Astrocyte of the hippocampus (primary cell): Measurements from ENCODE around the gene PANK4.
A peak's percentile ranks its signal among the peaks of the same experiment; 100 is the strongest.

Experiments
- DNase-seq: peaks from one replicate; pipeline ENCODE4 v3.0.0; 2011; ENCODE audit warnings: low read depth, low spot score

The PANK4 gene

DNA sequence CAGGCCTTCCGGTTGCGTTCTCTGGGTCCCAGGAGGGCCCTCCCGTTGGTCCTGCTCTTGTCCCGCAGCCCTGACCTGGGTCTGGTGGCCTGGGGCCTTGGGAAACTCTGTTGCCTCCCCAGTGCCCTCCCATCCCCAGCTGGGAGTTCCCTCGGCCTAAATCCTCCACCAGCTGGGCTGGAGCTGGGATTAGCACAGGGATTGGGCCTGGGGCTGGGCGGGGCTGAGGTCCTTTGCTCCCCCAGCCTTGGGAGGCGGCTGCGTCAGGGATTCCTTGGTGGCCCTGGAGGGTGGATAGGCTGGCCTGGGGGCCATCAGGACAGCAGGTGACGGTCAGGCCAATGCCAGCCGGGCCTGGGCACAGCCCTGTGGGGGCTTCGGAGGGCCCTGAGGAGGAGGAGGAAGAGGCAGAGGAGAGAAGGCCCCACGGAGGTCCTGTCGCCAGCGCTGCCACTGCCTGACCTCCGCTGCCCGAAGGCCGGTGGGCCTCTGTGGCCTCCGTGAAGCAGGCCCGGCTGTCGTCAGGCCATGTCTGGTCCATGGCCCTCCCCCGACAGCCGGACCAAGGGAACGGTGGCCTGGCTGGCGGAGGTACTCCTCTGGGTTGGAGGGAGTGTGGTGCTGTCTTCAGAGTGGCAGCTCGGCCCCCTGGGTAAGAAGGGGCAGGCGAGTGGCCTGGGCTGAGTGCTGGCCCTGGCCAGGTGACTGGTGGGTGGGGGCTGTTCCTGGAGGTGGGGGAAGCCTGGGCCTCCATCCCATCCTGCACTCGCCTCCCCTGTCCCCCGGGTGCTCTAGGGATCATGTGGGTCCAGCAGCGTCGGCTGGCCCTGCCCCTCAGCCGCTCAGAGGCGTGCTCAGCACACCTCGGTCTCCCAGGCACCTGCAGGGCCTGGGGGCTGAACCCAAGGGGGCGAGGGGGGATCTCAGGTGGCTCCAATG, 50.1 kb downstream of the PANK4 start, which contains the start of gene PLCH2:
Gene PLCH2, plus strand, starts transcription at position 229 of the 939 bp plus-strand sequence. Its CDS starts 300 bp downstream, at position 529.
- no peak for DNase-seq

DNA sequence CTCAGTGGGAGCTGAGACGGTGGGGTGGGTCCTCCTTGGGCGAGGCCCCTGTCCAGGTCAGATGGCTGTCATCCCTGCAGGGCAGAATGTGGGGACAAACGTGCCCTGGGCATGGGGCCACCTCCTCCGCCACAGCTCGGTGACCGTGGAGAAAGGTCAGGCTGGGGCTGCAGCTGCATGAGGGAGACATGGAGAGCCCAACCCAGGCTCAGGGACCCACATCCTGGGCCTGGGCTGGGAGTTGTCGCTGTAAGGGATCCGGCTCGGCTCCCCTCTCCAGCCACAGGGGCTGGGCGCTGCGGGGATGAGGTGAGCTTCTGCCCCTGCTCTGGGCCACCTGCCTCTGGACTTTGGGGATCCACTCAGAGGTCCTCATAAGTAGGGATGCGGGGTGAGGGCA, 50.8 kb downstream of the PANK4 start:
- no peak for DNase-seq

DNA sequence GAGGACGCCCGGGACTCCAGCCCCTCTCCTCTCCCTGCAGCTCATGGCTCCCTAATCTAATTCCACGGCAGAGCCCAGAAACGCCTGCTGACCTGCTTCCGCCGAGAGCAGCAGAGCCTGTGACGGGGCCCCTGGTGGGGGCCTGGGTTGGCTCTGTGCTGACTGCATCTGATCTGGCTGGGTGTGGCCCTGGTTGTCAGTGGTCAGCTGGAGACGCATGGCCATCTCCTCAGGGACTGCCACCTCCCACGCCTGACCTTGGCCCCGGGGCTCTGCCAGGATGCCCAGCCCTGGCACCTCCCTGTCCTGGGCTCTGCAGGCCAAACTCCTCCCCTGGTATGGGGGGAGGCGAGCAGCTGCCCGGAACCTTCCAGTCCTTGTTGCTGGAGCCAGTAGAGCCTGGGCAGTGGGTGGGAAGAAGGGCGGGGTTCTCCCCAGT, 51.4 kb downstream of the PANK4 start:
- no peak for DNase-seq

DNA sequence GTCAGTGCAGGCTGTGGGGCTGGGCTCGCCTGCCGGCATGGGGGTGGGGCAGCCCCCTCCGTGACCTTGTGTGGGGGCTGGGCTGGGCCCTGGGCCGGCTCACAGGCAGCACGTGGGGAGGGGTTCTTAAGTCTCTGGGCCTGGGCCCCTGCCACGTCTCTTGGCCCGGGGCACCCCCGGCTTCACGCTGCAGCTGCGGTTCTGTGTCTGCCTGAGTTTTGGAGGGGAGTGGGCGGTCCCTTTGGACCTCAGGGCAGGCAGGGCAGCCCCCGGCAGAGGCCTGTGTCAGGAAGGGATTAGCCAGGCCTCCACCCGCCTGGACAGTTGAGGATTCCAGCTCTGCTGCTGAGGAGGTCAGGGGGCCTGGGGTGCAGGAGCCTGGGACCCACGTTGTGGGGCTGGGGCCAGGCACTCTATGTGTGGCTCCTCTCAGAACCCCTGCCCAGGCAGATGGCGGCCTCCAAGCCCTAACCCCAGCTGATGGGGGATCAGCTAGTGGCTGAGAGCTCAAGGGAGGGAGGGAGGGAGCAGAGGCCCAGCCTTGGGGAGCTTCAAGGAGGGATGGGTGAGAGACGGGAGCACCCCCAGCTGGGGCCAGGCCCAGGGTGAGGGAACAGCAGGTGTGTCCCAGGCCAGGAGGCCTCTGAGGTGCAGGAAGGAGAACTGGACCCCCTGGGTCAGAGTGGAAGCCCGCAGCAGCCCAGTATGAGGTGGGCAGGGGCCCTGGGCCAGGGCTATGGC, 52.1 kb downstream of the PANK4 start:
- no peak for DNase-seq

DNA sequence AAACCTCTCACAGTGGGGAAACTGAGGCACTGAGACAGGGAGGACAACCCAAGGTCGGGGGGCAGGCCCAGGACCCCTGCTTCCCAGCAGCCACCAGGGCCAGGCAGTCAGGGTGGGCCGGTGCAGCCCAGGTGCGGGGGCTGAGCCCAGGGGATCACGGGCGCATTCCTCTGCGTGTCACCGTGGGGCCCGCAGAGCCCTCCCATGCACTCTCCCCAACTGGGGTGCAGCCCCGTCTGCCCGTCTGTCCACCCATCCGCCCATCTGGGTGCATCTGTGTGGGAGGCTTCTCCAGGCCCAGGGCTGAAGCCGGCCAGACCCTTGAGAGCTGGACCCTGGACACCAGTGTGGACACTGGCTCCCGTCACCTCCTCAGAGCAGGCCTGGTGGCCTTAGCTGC, 53.2 kb downstream of the PANK4 start:
- DNase-seq, result no peak

DNA sequence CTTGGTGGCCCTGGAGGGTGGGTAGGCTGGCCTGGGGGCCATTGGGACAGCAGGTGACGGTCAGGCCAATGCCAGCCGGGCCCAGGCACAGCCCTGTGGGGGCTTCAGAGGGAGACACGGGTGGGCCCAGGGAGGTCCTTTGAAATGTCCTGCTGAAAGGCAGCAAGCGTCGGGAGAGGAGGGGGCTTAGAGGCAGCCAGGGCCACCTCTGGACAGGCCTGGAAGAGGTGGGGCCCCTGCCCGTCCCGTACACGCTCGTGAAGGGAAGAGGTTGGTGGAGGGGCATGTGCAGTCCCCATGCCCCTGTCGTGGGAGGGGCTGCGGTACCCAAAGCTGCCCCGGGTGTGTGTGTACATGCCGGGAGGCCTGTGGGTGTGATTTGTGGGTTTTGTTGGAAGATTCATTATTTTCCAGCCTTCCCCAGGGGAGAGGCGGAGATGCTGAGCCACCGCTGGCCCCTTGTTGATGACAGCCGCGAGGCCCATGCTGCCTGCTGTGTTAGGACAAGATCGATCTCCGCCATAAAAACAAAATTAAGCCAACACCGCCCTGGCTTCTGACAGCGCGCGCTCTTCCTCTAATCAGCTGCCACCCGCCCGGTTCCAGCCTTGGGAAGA, 53.7 kb downstream of the PANK4 start:
- DNase-seq, result no peak

DNA sequence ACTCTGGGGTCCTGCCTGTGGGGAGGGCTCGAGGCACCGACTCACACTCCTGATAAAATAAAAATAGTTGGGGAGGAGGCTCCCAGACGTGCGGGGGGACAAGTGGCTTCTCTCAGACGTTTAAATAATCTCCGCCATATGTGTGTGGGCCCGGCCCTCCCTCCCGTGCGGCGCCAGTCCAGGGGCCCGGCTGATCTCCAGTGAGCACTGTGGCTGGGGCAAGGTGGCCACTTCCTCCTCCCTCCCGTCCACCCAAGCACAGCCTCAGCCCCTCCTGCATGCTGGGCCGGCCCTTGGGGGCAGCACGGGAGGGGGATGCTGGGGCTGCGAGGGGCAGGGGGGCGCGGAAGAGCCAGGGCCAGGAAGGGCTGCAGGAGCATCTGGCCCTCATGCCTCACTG, 54.3 kb downstream of the PANK4 start:
- DNase-seq, result no peak

DNA sequence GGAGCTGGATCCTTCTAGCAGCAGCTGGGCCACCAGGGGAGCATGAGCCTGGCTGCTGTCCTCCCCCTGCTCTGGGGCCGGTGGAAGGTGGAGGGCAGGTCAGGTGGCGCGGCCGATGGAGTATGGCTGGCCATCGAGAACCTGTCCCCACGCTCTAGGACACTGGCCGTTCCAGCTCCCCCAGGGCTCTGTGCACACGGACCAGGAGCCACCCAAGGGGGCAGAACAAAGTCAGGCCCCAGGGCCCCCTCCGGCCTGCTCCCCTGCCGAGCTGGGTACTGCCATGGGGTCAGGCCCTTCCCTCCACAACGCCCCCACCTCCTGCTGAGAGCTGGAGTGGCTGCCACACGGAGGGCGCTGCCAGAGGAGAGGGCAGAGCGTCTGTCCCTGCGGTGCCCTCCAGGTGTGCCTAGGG, 54.8 kb downstream of the PANK4 start:
- DNase-seq, result no peak

DNA sequence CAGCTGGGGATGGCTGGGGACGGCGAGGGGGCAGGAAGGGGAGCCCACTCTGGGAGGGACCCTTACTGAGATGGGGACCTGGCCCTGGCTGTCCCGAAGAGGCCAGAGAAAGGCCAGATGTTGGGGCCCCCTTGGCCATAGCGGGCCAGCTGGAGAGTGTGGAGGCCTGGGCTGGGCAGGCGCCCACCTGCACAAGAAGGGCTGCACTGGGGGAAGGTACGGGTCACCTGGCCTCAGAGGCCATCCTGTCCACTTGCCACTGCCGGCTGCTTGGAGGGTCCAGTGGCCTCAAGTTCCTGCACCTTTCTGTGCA, 55.3 kb downstream of the PANK4 start:
- DNase-seq, result no peak

DNA sequence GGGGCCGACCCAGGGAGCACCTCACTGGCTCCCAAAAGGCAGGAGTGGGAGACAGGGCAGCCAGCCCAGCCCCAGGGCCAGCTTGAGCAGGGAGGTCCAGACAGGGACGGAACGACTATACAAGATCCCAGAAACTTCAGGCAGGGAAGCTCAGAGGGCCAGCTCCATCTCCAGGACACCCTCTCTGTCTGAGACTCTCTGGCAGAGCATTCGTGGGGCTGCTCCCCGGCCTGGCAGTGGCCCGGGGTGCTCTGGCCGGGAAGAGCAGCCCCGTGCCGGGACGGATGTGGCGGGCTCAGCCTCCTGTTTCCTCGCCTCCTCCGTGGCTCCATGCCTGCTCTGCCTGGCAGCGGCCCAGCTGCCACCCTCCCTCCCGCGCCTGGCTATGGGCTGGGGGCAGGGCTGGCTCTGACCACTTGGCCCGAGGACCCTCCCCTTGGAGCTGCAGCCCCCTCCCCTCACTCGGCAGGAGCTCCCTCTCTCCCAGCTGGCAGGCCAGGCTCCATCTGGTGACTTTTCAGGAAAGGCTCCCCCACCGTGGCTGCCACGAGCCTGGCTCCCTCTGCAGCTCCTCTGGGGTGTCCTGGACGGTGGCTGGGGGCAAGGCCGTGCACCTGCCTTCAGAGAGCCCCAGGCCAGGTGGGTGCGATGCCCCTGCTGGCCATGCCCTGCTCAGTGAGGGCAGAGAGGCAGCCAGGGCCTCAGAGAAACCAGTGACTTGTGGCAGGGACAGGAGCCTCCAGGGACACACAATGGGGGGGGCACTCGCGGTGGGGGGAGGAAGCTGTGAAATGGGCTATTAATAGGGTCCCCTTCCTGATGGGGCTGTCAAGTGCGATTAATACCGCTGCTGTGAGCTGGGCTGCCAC, 55.9 kb downstream of the PANK4 start:
- no peak for DNase-seq

DNA sequence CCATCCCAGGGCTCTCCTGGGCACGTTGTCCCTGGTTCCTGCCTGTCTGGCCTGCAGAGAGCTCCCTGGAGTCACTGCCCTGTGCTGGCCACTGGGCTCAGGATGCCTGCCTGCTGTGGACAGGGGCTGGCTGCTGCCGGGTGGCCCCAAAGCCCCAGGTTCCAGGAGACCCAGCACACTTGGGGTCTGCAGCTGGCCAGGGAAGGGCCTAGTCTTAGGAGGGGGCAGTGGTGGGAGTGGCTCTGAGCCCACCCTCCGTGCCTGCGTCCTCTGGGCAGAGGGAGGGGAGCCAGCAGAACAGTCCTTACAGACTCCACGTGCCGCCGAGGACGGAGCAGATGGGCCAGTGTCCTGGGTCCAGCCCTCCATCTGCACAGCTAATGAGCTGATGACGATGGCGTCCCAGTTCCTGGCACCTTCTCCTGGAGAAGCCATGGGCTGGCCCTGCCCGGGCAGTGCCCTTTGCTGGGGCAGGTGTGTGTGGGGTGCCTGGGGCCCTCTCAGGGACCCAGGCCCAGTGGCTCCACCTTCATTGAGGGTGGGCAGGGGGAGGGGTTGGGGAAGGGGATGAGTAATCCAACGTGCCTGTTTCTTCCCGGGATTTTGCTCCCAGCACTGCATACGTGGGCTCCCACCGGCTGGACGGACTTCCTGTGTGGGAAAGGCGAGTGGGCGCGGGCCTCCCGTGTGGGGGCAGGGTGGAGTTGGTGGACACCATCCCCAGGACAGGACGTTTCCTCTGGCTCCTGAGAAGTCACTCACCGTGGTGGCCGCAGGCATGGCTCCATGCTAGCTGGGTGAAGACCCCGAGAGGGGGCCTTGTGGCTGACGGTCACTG, 57.1 kb downstream of the PANK4 start:
- no peak for DNase-seq

DNA sequence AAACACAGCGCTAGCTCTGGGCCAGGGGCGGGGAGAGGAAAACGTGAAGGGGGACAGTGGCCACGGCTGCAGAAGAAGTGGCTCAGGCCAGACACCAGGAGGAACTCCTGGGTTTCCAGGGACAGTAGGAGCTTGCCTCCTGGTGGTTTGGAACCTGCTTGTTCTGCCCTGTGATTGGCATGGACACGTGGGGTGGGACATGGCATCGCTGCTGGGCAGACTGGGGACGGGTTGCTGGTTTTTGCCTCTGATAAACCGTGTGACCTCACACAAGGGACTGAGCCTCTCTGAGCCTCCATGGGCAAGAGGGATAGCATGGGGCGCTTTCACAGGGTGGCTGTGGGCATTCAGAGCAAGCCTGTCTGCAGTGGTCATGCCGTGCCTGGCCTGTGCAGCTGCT, 57.9 kb downstream of the PANK4 start:
- DNase-seq, result no peak

DNA sequence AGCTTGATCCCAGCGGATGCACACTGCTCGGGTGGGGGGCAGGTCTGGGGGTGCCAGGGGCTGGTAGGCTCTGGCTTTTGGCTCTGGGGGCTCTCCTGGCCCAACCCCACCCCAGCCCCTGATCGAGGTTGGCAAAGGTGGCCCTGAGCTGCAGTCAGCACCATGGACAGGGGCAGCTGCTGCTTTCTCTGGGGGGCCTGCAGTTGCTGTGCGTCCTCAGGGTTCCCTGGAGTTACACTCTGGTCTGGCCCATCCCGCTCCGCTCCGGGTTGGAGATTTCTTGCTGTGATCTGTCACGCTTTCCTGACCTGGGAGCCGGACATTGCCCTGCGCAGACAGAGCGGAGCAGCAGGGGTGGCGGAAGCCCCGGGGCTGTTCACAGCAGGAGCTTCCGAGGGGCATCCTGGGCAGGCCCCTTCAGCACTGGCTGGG, 58.3 kb downstream of the PANK4 start:
- peak; percentile 74 for DNase-seq

DNA sequence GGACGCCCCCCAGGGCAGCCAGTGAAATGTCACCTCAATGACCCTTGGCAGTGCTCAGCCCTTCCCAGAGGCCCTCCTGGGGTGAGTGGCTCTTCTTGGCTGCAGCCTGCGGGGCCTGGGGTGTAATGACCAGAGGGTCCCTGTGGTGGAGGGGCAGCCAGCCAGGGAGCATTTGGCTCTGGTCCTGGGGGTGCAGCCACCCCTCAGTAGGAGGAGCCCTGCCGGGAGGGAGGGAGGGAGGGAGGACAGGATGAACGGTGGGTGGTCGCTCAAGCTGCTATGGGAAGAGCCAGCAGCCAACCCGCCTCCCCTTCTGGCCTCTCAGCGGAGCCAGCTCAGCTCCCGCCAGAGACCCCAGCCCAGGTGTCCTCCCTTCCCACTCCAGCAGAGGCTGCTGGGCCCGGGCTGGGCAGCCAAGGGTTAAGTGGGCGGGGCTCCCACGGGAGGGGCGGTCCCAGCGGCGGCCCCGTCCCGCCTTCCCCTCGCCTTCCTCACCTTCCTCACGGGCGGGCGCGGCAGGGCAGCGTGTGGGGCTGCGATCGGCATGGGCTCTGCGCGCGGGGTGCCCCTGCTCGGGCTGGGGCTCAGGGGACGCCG, 59.3 kb downstream of the PANK4 start:
- DNase-seq, result no peak

DNA sequence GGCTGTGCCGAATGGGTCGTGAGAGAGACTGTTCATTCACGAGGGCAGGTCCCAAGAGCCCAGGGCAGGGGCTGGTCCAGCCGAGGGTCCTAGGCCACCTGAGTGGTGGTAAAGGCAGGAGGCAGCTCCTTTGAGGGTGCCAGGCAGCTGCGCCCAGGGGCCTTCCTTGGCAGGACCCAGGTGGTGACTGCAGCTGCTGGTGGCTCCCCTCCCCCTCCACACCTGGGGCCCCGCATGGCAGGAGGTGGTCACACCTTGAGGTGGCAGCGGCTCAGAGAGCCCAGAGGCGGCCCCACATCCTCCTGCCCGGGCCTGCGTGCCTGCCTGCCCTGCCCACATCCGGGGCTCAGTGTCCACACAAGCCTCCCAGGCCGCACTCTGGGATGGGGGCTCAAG, 60.1 kb downstream of the PANK4 start:
- DNase-seq, result no peak

DNA sequence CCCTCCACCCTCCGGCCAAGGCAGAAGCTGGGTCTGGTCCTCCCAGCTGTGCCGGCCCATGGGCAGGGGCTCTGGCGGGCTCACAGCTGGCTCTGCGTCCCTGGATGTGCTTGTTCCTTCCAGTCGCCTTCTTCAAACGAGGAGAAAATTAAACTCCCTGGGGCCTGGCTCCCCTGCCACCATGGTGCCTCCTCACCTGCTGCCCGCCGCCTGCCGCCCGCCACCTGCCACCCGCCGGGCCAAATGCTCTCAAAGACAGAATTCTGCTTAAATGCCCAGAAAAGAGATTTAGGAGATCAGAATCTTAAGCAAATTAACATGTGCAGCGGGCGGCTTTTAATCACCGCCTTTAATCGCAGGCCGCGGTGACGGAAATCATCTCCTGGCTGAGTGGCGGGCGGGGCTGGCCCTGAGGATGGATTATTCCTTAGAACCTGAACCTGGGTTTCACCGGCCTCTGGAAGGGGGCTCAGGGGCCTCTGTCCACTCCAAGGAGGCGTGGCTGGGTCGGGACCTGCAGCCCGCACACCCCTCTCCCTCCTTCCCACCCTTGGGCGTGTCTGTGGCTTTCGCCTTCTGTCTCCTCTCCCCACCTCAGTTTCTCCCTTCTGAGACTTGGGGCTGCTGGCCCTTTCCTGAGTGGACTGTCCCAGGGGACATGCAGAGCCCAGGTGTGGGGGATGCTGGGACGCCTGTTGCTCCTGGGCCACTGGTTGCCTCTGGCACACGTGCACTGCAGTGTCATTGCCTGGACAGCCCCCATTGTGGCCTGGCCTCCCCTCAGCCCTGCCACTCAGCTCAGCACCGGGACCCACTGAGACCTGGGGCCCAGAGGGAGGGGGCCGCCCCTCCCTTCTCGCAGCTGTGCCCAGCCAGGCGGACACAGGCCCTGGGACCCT, 60.8 kb downstream of the PANK4 start:
- DNase-seq, result no peak

DNA sequence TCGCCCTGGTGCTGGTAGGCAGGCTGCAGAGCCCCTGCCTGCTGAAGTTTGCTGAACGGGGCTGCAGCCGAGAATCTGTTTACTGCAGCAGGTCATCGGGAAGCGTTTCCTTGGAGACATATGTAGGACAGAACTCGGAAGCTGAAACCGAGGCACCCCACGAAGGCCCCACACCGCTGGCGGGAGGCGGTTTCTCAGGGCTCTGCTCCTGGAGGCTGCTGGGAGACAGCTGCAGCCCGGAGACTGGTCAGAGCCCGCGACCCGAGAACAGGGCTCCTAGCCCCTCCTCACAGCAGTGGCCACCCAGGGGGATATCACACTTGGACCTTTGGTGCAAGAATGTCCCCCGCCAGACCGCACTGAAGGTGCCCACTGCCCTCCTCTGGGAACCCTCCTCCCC, 63.0 kb downstream of the PANK4 start:
- DNase-seq, result no peak

DNA sequence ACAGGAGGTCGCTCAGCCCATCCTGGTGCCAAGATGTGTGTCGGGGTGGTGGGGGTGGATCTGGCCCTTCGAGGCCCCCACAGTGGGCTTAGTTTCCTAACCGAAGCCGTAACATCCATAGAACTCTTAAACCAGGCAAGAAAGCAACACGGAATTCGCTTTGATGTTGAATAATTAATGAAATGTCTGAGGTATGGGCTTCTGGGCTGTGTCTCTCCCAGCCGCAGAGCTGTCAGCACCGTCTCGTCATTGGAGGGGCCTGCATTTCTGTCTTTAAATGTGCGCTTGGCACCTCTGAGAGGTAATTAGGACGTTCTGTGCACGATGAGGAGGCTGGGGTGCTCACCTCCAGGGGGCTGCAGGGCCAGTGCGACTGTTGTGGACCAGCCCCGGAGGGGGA, 63.6 kb downstream of the PANK4 start:
- DNase-seq, result no peak
